K562 (cell line): ENCODE measurements around the gene HLCS. TPM values are rescaled to one million over a fixed set of nuclear protein-coding genes. Genes with fewer than 3 reads are reported as not detected.
A peak's percentile ranks its signal among the peaks of the same experiment; 100 is the strongest.

Experiments used
- ARID4B ChIP-seq: sonication (generic); formaldehyde crosslinking; IDR thresholded peaks from 2 replicates; pipeline ENCODE4 v1.8.0; 2022; ENCODE audit warnings: mild to moderate bottlenecking, missing genetic modification reagents
- CGGBP1 ChIP-seq: fragments of 250-450 bp; sonication (Bioruptor Pico); IDR thresholded peaks from 2 replicates; pipeline ENCODE4 v1.9.0; 2021; ENCODE audit warnings: mild to moderate bottlenecking
- ETS1 ChIP-seq: conservative IDR thresholded peaks from 2 replicates; pipeline ENCODE4 v1.6.1; 2011; ENCODE audit warnings: low read depth, mild to moderate bottlenecking, low read length; ENCODE audit not compliant: control insufficient read depth
- KAT7 ChIP-seq: sonication (generic); formaldehyde crosslinking; IDR thresholded peaks from 2 replicates; pipeline ENCODE4 v1.8.0; 2022; ENCODE audit warnings: missing genetic modification reagents, mild to moderate bottlenecking, borderline replicate concordance
- NR3C1 ChIP-seq: sonication (generic); formaldehyde crosslinking; IDR thresholded peaks from 2 replicates; pipeline ENCODE4 v1.8.1; 2022; ENCODE audit warnings: missing genetic modification reagents
- RB1 ChIP-seq: fragments of 450-650 bp; IDR thresholded peaks from 2 replicates; pipeline ENCODE4 v1.6.1; 2017; ENCODE audit warnings: low read depth, mild to moderate bottlenecking
- RFX7 ChIP-seq: fragments of 250-450 bp; sonication (Bioruptor Pico); IDR thresholded peaks from 2 replicates; pipeline ENCODE4 v1.5.1; 2021; ENCODE audit warnings: mild to moderate bottlenecking
- RNF219 ChIP-seq: fragments of 250-450 bp; sonication (Bioruptor Pico); IDR thresholded peaks from 2 replicates; pipeline ENCODE4 v1.5.0; 2022; ENCODE audit warnings: mild to moderate bottlenecking
- RUNX1 ChIP-seq: sonication (generic); IDR thresholded peaks from 2 replicates; pipeline ENCODE4 v1.6.1; 2016; ENCODE audit warnings: antibody characterized with exemption, low read depth
- SMARCB1 ChIP-seq: IDR thresholded peaks from 2 replicates; pipeline ENCODE4 v1.6.1; 2011; ENCODE audit warnings: improper control_type of control experiment, low read depth; ENCODE audit not compliant: insufficient read length
- SNRNP70 ChIP-seq: fragments of 200-400 bp; formaldehyde crosslinking; optimal IDR thresholded peaks from 2 replicates; pipeline ENCODE3; 2017; ENCODE audit warnings: low read depth, low read length
- YY1 ChIP-seq, 3 experiments: IDR thresholded peaks; 2 replicates each; pipeline ENCODE4 v1.6.1; 2011; ENCODE audit warnings: low read length in 2 of 3, mild to moderate bottlenecking in 2 of 3, moderate library complexity in 2 of 3, borderline replicate concordance in 1 of 3, control low read depth in 1 of 3, low read depth in 1 of 3; ENCODE audit not compliant: insufficient read depth in 3 of 3, insufficient replicate concordance in 2 of 3, control insufficient read depth in 1 of 3, insufficient read length in 1 of 3; ENCODE audit errors: extremely low read depth in 1 of 3
- ZBTB2 ChIP-seq: fragments of 450-650 bp; IDR thresholded peaks from 2 replicates; pipeline ENCODE4 v1.6.1; 2016; ENCODE audit warnings: antibody characterized with exemption
- ZNF174 ChIP-seq: fragments of 250-450 bp; sonication (Bioruptor Pico); IDR thresholded peaks from 2 replicates; pipeline ENCODE4 v1.4.0; 2020; ENCODE audit warnings: mild to moderate bottlenecking
- ZNF224 ChIP-seq: sonication (generic); formaldehyde crosslinking; IDR thresholded peaks from 2 replicates; pipeline ENCODE4 v1.8.0; 2022; ENCODE audit warnings: mild to moderate bottlenecking, missing genetic modification reagents
- ZNF384 ChIP-seq: IDR thresholded peaks from 2 replicates; pipeline ENCODE4 v1.6.1; 2012; ENCODE audit warnings: low read depth, low read length, improper control_type of control experiment
- ZNF717 ChIP-seq: fragments of 250-450 bp; sonication (Bioruptor Pico); IDR thresholded peaks from 2 replicates; pipeline ENCODE4 v1.5.0; 2021
- ZNF830 ChIP-seq: fragments of 250-450 bp; sonication (Bioruptor Pico); IDR thresholded peaks from 2 replicates; pipeline ENCODE4 v1.5.0; 2021; ENCODE audit warnings: mild to moderate bottlenecking
- polyA plus RNA-seq, 8 experiments: library from polyadenylated mRNA; depleted of rRNA in 4 of 8; stranded (reverse) in 5 of 8; unstranded in 3 of 8; fragments of >200 nt; fragmentation: Nextera tagmentation in 2 of 8; fragmentation: Illumina TruSeq in 1 of 8; extraction: Ambion mirVana in 2 of 8; extraction: Trizol in 1 of 8; gene quantifications; 2 replicates each; pipeline versions ENCODE4 v1.2.1 to v1.2.3, GENCODE V29; 2011 to 2014; ENCODE audit warnings: inconsistent platforms in 1 of 8, missing spikeins in 1 of 8
- total RNA-seq, 7 experiments: library from RNA; depleted of rRNA in 6 of 7; stranded (reverse); fragments of >200 nt in 6 of 7; fragmentation: Illumina TruSeq in 2 of 7; extraction: Trizol in 2 of 7; gene quantifications; 2 replicates each; pipeline versions ENCODE4 v1.2.1 to v1.2.3, GENCODE V29; 2011 to 2021; ENCODE audit warnings: low replicate concordance in 1 of 7

HLCS gene
- total and polyA plus RNA-seq, 9 of the 15 experiments (the other 6 are each of a cell fraction or from before 2014, with no cell fraction given), result 3.0 to 21.5 (median 17.1) TPM

GRCh38 chr21:36966066-36966820 lies at the start of gene HLCS (continued):
- TF ChIP-seq YY1 (IDR thresholded peaks at IDR 0.05; ENCODE audit: borderline replicate concordance in 1 of 3, control insufficient read depth in 1 of 3, extremely low read depth in 1 of 3, insufficient read depth in 3 of 3, insufficient read length in 1 of 3, insufficient replicate concordance in 2 of 3, low read depth in 1 of 3, low read length in 2 of 3) (peak in 2 of 3 experiments; percentile 62 to 70), ARID4B (CRISPR knock-in tag) (peak; percentile 48), ZNF830 (CRISPR knock-in tag) (no peak), RNF219 (no peak), RUNX1 (no peak), ZNF224 (CRISPR knock-in tag) (no peak), CGGBP1 (no peak), ZBTB2 (no peak), SNRNP70 (no peak), ZNF717 (CRISPR knock-in tag) (no peak), KAT7 (CRISPR knock-in tag) (0 out of 2 replicates have a peak, but pooled peaks have one; percentile 72), ZNF384 (no peak), RFX7 (CRISPR knock-in tag) (no peak), ETS1 (peak; percentile 45; the same call in 1 of the 2 replicates), SMARCB1 (no peak), ZNF174 (CRISPR knock-in tag) (no peak), NR3C1 (no peak), RB1 (peak; percentile 88; the same call in 1 of the 2 replicates)
